Forelimb muscle (tissue), 1 donor: ENCODE results near the gene PALD1. TPM values are rescaled to one million over a fixed set of nuclear protein-coding genes. Genes with fewer than 3 reads are reported as not detected.

Experiments
- DNase-seq: peaks from one replicate; pipeline ENCODE4 v3.0.0-alpha.2; 2013; ENCODE audit warnings: low read depth
- polyA plus RNA-seq: library from polyadenylated mRNA; unstranded; fragments of 120-200 nt; gene quantifications from one replicate; pipeline ENCODE4 v1.2.1, GENCODE V29; 2013; ENCODE audit not compliant: insufficient read length

The PALD1 gene
- polyA plus RNA-seq, 1 donor, result 15.2 TPM

- no peak for DNase-seq
Observed at GRCh38 chr10:70535451-70535850, 56.9 kb downstream of the PALD1 start.

- no peak for DNase-seq
Observed at GRCh38 chr10:70536196-70536861, 57.8 kb downstream of the PALD1 start.

GRCh38 chr10:70537398-70538194, 59.0 kb downstream of the PALD1 start:
- no peak for DNase-seq

- no peak for DNase-seq
Observed at GRCh38 chr10:70538195-70538520, 59.6 kb downstream of the PALD1 start.

- DNase-seq, result no peak
Observed at GRCh38 chr10:70538731-70539338, 60.3 kb downstream of the PALD1 start.

GRCh38 chr10:70539471-70539870, 60.9 kb downstream of the PALD1 start:
- DNase-seq, result no peak

GRCh38 chr10:70540089-70540788, 61.7 kb downstream of the PALD1 start:
- DNase-seq, result no peak

- no peak for DNase-seq
Observed at GRCh38 chr10:70540789-70541360, 62.3 kb downstream of the PALD1 start.

- no peak for DNase-seq
Observed at GRCh38 chr10:70541736-70542564, 63.4 kb downstream of the PALD1 start.

- no peak for DNase-seq
Observed at GRCh38 chr10:70542565-70542938, 64.0 kb downstream of the PALD1 start.

GRCh38 chr10:70543911-70544310, 65.3 kb downstream of the PALD1 start:
- no peak for DNase-seq

- DNase-seq, result no peak
Observed at GRCh38 chr10:70544431-70545340, 66.1 kb downstream of the PALD1 start.

- no peak for DNase-seq
Observed at GRCh38 chr10:70546584-70546983, 68.0 kb downstream of the PALD1 start.

GRCh38 chr10:70549351-70549961, 70.9 kb downstream of the PALD1 start:
- no peak for DNase-seq

- no peak for DNase-seq
Observed at GRCh38 chr10:70549962-70550458, 71.4 kb downstream of the PALD1 start.

- no peak for DNase-seq
Observed at GRCh38 chr10:70550459-70550858, 71.9 kb downstream of the PALD1 start.

GRCh38 chr10:70551466-70551865, 72.9 kb downstream of the PALD1 start:
- DNase-seq, result no peak

- no peak for DNase-seq
Observed at GRCh38 chr10:70551971-70552422, 73.4 kb downstream of the PALD1 start.

GRCh38 chr10:70552586-70552985, 74.0 kb downstream of the PALD1 start:
- DNase-seq, result no peak
